ENCODE results near the gene GNA14. TPM values are rescaled to one million over a fixed set of nuclear protein-coding genes. Genes with fewer than 3 reads are reported as not detected.

GNA14 gene
- not detected in 5 replicates for total RNA-seq (2022; extraction: Qiagen RNA extraction)

DNA sequence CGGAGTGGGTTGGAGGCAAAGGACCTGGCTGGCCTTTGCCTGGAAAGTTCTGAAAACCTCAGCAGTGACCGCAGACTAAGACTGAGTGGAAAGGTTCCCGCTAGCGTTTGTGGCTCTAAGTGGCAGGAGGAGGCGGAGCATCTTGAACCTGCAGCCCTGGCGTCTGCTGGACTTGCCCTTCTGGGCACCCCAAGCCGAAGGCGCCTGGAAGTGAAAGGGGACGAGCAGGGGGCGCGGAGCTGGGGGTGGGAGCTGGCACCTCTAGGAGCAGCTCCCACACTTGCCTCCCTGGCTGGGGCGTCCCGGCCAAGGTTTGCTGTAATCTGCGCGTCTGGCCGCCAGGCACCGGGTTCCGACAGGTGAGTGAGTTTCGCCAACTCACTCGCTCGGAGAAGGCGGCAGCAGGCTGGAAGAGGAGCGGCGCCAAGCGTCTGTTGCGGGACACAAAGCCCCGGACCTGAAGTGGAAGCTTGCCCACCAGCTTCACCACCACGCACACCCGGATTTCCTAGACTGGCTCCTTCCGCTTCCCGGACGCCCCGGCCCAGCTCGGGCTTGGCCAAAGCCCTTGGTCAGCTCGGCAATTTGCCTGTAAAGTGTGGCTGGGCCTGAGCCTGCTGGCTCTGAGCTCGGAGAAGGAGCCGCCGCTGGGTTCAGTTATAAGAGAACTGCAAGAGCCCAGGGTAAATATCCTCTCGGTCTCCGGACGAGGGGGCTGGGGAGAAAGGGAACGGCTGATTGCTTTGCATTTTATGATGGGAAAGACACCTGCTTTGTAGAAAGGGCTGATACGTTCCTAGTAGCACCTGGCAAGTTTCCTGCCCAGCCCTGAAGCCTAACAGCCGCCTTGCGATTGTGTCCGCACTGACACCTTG lies at the start of gene GNA14:
Gene GNA14, minus strand, starts transcription at position 89 of the 875 bp plus-strand sequence. CDS start 529 bp downstream, outside the sequence.

